Caco-2 (cell line): ENCODE results near the gene DSCAM. TPM values are rescaled to one million over a fixed set of nuclear protein-coding genes. Genes with fewer than 3 reads are reported as not detected.

Source experiments
- BruUV-seq: library from RNA; stranded (reverse); fragments of 400-500 nt; replicated peaks from 2 replicates; lab custom pipeline; 2021; lab: Mats Ljungman, UMichigan
- CTCF ChIA-PET: fragments of 300-600 bp; sonication (Branson Sonifier 250); formaldehyde crosslinking; loops from one replicate; lab custom pipeline; 2022; ENCODE audit warnings: antibody characterized with exemption; lab: Charles Lee
- POLR2A ChIA-PET: fragments of 300-600 bp; sonication (Branson Sonifier 250); formaldehyde crosslinking; loops from one replicate; lab custom pipeline; 2022; ENCODE audit warnings: antibody characterized with exemption; lab: Charles Lee
- DNase-seq, 2 experiments: peaks; one replicate each; pipeline versions ENCODE4 v3.0.0 to v3.0.0-alpha.2; 2020 to 2022
- H3K27me3 ChIP-seq: replicated peaks from 2 replicates; pipeline ENCODE4 v1.6.0; 2011; ENCODE audit warnings: low read length; ENCODE audit not compliant: control insufficient read depth, insufficient read depth
- H3K36me3 ChIP-seq: 2 replicates; pipeline ENCODE4 v1.5.1; 2011; ENCODE audit warnings: low read length; ENCODE audit not compliant: control insufficient read depth, insufficient read depth
- H3K4me1 ChIP-seq: fragments of 250-450 bp; sonication (Bioruptor Pico); 2 replicates; pipeline ENCODE4 v1.5.1; 2020; ENCODE audit warnings: mild to moderate bottlenecking
- H3K4me3 ChIP-seq: 2 replicates; pipeline ENCODE4 v1.5.1; 2011; ENCODE audit warnings: low read depth, mild to moderate bottlenecking, control low read depth, low read length
- H3K9me3 ChIP-seq: fragments of 250-450 bp; sonication (Bioruptor Pico); 2 replicates; pipeline ENCODE4 v1.5.1; 2020; ENCODE audit warnings: mild to moderate bottlenecking, moderate library complexity
- H3K27ac Mint-ChIP-seq: one replicate; pipeline ENCODE4 v1.8.0; 2022; ENCODE audit warnings: mixed read lengths; ENCODE audit not compliant: unreplicated experiment
- H3K27me3 Mint-ChIP-seq: one replicate; pipeline ENCODE4 v1.8.0; 2022; ENCODE audit warnings: mixed read lengths; ENCODE audit not compliant: insufficient read depth, unreplicated experiment
- H3K36me3 Mint-ChIP-seq: one replicate; pipeline ENCODE4 v1.8.0; 2022; ENCODE audit warnings: mild to moderate bottlenecking, mixed read lengths; ENCODE audit not compliant: insufficient read depth, unreplicated experiment
- H3K4me1 Mint-ChIP-seq: one replicate; pipeline ENCODE4 v1.8.0; 2022; ENCODE audit warnings: low read depth, mixed read lengths; ENCODE audit not compliant: unreplicated experiment
- H3K4me3 Mint-ChIP-seq: one replicate; pipeline ENCODE4 v1.8.0; 2022; ENCODE audit warnings: mild to moderate bottlenecking, moderate library complexity, mixed read lengths; ENCODE audit not compliant: unreplicated experiment
- H3K9me3 Mint-ChIP-seq: one replicate; pipeline ENCODE4 v1.8.0; 2022; ENCODE audit warnings: mixed read lengths; ENCODE audit not compliant: unreplicated experiment
- intact Hi-C: fragments of 100-400 bp; cut with micrococcal nuclease; formaldehyde crosslinking; loops from one replicate; pipeline ENCODE4 v1.10.0; 2022; ENCODE audit not compliant: unreplicated experiment
- total RNA-seq: library from RNA; stranded (reverse); gene quantifications from 2 replicates; pipeline ENCODE4 v1.2.3, GENCODE V29; 2022
- TF ChIP-seq, protein P1 (sequence below), 2 experiments: fragments of 200-600 bp in 1 of 2; IDR thresholded peaks; 1 replicate in 1 of 2; 2 replicates in 1 of 2; pipeline versions ENCODE4 v1.5.1 to v1.8.0; 2011 to 2022; ENCODE audit warnings: antibody characterized with exemption in 1 of 2, control low read depth in 1 of 2, inconsistent platforms in 1 of 2, low read depth in 1 of 2, low read length in 1 of 2, mild to moderate bottlenecking in 1 of 2, moderate library complexity in 1 of 2; ENCODE audit not compliant: insufficient read depth in 1 of 2, severe bottlenecking in 1 of 2, unreplicated experiment in 1 of 2

Gene DSCAM
- total RNA-seq, 1 experiment from 2014 or later = not detected

DNA sequence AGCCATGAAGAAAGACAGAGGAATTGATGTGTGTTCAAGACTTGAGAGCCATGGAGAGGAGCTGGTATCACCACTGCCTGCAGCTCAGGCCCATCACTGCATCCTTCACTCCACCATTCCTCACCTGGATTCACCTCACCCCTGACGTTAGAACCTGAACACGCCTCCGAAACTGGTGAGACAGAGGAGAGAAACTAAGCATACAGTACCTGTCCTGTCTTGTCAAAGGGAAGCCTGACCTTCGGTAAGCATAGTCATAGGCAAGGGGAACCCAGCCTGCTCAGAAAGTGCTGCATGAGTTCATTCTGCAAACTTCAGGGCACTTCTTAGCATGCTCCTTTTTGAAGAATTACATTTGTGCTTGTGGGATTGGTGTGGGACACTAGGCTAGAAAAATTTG, 425.8 kb downstream of the DSCAM start:
- Histone ChIP-seq H3K36me3 (no peaks in the 10 kb centered on the region; the same call in 1 of the 2 replicates), H3K4me3 (no peak overlapping the region), H3K27me3 (no peaks in the 10 kb centered on the region), H3K9me3 (peaks cover 5% of the 10 kb centered on the region), H3K4me1 (no peaks in the 10 kb centered on the region)
- Mint-ChIP-seq H3K27me3 (peaks cover 3% of the 10 kb centered on the region), H3K27ac (no peak overlapping the region), H3K9me3 (peaks cover 9% of the 10 kb centered on the region), H3K4me1 (no peaks in the 10 kb centered on the region), H3K4me3 (no peak overlapping the region), H3K36me3 (no peaks in the 10 kb centered on the region)
- no TSS peak for BruUV-seq
- ChIA-PET POLR2A (no interaction called here), CTCF (no interaction called here)
- TF ChIP-seq, protein P1, sequence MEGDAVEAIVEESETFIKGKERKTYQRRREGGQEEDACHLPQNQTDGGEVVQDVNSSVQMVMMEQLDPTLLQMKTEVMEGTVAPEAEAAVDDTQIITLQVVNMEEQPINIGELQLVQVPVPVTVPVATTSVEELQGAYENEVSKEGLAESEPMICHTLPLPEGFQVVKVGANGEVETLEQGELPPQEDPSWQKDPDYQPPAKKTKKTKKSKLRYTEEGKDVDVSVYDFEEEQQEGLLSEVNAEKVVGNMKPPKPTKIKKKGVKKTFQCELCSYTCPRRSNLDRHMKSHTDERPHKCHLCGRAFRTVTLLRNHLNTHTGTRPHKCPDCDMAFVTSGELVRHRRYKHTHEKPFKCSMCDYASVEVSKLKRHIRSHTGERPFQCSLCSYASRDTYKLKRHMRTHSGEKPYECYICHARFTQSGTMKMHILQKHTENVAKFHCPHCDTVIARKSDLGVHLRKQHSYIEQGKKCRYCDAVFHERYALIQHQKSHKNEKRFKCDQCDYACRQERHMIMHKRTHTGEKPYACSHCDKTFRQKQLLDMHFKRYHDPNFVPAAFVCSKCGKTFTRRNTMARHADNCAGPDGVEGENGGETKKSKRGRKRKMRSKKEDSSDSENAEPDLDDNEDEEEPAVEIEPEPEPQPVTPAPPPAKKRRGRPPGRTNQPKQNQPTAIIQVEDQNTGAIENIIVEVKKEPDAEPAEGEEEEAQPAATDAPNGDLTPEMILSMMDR (IDR thresholded peaks at IDR 0.05; ENCODE audit: insufficient read depth in 1 of 2, low read depth in 1 of 2, low read length in 1 of 2, severe bottlenecking in 1 of 2, unreplicated experiment in 1 of 2) = no peak
- DNase-seq = no peak
- intact Hi-C loops = no loop called here

DNA sequence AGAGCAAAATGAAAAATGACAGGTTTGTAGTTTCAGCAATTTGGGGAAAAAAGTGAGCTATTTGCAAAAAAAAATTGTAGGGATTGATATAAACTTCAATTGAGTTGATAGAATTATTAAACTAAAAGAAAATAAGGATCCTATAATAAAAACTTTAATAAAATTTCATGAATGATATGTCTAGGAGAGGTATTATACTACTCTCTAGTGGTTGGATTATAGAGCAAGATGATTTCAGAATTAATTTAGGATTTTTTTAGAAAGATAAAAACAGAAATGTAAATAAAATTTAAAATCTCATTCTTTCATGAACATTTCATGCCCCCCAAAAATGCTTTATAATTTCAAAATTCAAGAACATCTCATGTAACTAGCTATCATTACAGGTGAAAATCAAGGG, 430.4 kb downstream of the DSCAM start:
- H3K27me3 Mint-ChIP-seq = no peaks in the 10 kb centered on the region
- H3K27me3 ChIP-seq = no peaks in the 10 kb centered on the region
- no TSS peak for BruUV-seq
- ChIA-PET CTCF (no interaction called here), POLR2A (no interaction called here)
- DNase-seq = no peak
- no peaks in the 10 kb centered on the region for H3K4me1 Mint-ChIP-seq
- no peaks in the 10 kb centered on the region for H3K36me3 ChIP-seq
- H3K36me3 Mint-ChIP-seq = no peaks in the 10 kb centered on the region
- intact Hi-C loops = no loop called here
- no peak overlapping the region for H3K27ac Mint-ChIP-seq
- H3K9me3 ChIP-seq = peaks cover 5% of the 10 kb centered on the region
- no peak overlapping the region for H3K4me3 Mint-ChIP-seq
- peaks cover 19% of the 10 kb centered on the region for H3K9me3 Mint-ChIP-seq
- TF ChIP-seq, protein P1 (IDR thresholded peaks at IDR 0.05; ENCODE audit: insufficient read depth in 1 of 2, low read depth in 1 of 2, low read length in 1 of 2, severe bottlenecking in 1 of 2, unreplicated experiment in 1 of 2) = no peak
- no peak overlapping the region for H3K4me3 ChIP-seq
- no peaks in the 10 kb centered on the region for H3K4me1 ChIP-seq

DNA sequence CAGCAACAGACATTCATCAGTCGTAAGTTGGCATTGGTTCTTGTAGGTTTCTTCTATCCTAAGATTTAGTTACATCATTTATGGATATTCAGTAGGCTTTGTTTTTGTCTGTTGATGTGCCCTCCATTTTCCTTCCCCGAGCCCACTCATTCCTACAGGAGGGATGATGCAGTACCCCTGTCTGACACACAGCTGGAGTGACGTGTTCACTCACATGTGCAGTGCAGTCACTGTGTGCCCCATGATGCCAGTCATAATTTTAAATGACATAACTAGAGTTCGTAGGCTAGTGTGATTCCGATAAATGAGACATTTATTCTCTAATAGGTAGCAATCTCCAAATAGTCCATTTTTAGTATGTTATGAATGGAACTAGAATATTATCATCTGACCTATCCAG, 438.4 kb downstream of the DSCAM start:
- H3K4me3 Mint-ChIP-seq = no peak overlapping the region

More for the DNA sequence above, 438.4 kb downstream of the DSCAM start:
- Mint-ChIP-seq H3K27me3 (no peaks in the 10 kb centered on the region), H3K36me3 (no peaks in the 10 kb centered on the region), H3K9me3 (peaks cover 20% of the 10 kb centered on the region), H3K27ac (no peak overlapping the region), H3K4me1 (no peaks in the 10 kb centered on the region)
- ChIA-PET POLR2A (no interaction called here), CTCF (no interaction called here)
- intact Hi-C loops = no loop called here
- no peaks in the 10 kb centered on the region for H3K9me3 ChIP-seq
- H3K4me3 ChIP-seq = no peak overlapping the region
- no peaks in the 10 kb centered on the region for H3K27me3 ChIP-seq
- BruUV-seq = no TSS peak
- H3K36me3 ChIP-seq = no peaks in the 10 kb centered on the region
- TF ChIP-seq, protein P1 (IDR thresholded peaks at IDR 0.05; ENCODE audit: insufficient read depth in 1 of 2, low read depth in 1 of 2, low read length in 1 of 2, severe bottlenecking in 1 of 2, unreplicated experiment in 1 of 2) = no peak
- no peak for DNase-seq
- no peaks in the 10 kb centered on the region for H3K4me1 ChIP-seq
